NT2/D1 (cell line): Measurements from ENCODE around the gene RAB7B.

Experiments used
- YY1 ChIP-seq: IDR thresholded peaks from 2 replicates; pipeline ENCODE4 v1.6.1; 2011; ENCODE audit not compliant: insufficient read length, insufficient read depth
- ZNF274 ChIP-seq: IDR thresholded peaks from 2 replicates; pipeline ENCODE4 v1.6.1; 2011; ENCODE audit warnings: mild to moderate bottlenecking, low read depth, low read length

- TF ChIP-seq YY1 = no peak
- no peak for TF ChIP-seq ZNF274
Measured at GRCh38 chr1:205973377-205974232, 29.6 kb downstream of the RAB7B start.
